Hepatocyte (in vitro differentiated cells): Measurements from ENCODE around the gene CEP89. TPM values are rescaled to one million over a fixed set of nuclear protein-coding genes. Genes with fewer than 3 reads are reported as not detected.

Experiments used
- DNase-seq: peaks from one replicate; pipeline ENCODE4 v3.0.0-alpha.2; 2016; ENCODE audit warnings: low spot score
- H2AFZ ChIP-seq: fragments of 200-600 bp; sonication (generic); 2 replicates; pipeline ENCODE4 v1.6.0; 2016; ENCODE audit warnings: antibody characterized with exemption, mild to moderate bottlenecking
- H3K27ac ChIP-seq: fragments of 200-600 bp; sonication (generic); 2 replicates; pipeline ENCODE4 v1.5.1; 2016; ENCODE audit warnings: mild to moderate bottlenecking
- H3K27me3 ChIP-seq: fragments of 200-600 bp; sonication (generic); 2 replicates; pipeline ENCODE4 v1.6.1; 2016
- H3K36me3 ChIP-seq: fragments of 200-600 bp; sonication (generic); replicated peaks from 2 replicates; pipeline ENCODE4 v1.5.1; 2016; ENCODE audit warnings: low read depth; ENCODE audit not compliant: insufficient read depth
- H3K4me1 ChIP-seq: fragments of 200-600 bp; sonication (generic); 2 replicates; pipeline ENCODE4 v1.5.1; 2016; ENCODE audit warnings: mild to moderate bottlenecking, moderate library complexity; ENCODE audit not compliant: insufficient read depth
- H3K4me2 ChIP-seq: fragments of 200-600 bp; sonication (generic); 2 replicates; pipeline ENCODE4 v1.6.0; 2016
- H3K4me3 ChIP-seq: fragments of 200-600 bp; sonication (generic); 2 replicates; pipeline ENCODE4 v1.5.1; 2016; ENCODE audit warnings: mild to moderate bottlenecking
- H3K79me2 ChIP-seq: fragments of 200-600 bp; sonication (generic); 2 replicates; pipeline ENCODE4 v1.6.0; 2017; ENCODE audit warnings: mild to moderate bottlenecking
- H3K9me2 ChIP-seq: fragments of 200-600 bp; sonication (generic); replicated peaks from 2 replicates; pipeline ENCODE4 v1.6.0; 2017; ENCODE audit warnings: mild to moderate bottlenecking; ENCODE audit not compliant: insufficient read depth
- H3K9me3 ChIP-seq: fragments of 200-600 bp; sonication (generic); 2 replicates; pipeline ENCODE4 v1.5.1; 2016; ENCODE audit warnings: low read depth, mild to moderate bottlenecking
- H4K20me1 ChIP-seq: fragments of 200-600 bp; sonication (generic); 2 replicates; pipeline ENCODE4 v1.6.0; 2016; ENCODE audit warnings: mild to moderate bottlenecking; ENCODE audit not compliant: insufficient read depth, poor library complexity, severe bottlenecking
- CTCF ChIP-seq: fragments of 200-600 bp; sonication (generic); IDR thresholded peaks from 2 replicates; pipeline ENCODE4 v1.5.1; 2016; ENCODE audit warnings: antibody characterized with exemption, mild to moderate bottlenecking; ENCODE audit not compliant: poor library complexity
- EZH2 ChIP-seq: fragments of 200-600 bp; sonication (generic); IDR thresholded peaks from 2 replicates; pipeline ENCODE4 v1.6.1; 2016; ENCODE audit warnings: antibody characterized with exemption, mild to moderate bottlenecking, borderline replicate concordance
- EZH2phosphoT487 ChIP-seq: fragments of 200-600 bp; sonication (generic); IDR thresholded peaks from one replicate; pipeline ENCODE4 v1.6.1; 2018; ENCODE audit warnings: antibody characterized with exemption, mild to moderate bottlenecking, low read depth, moderate library complexity; ENCODE audit not compliant: unreplicated experiment, severe bottlenecking
- WGBS: methylation state at CpG from one replicate; pipeline ENCODE4 v1.1.6; 2016; ENCODE audit warnings: low lambda C conversion rate; ENCODE audit errors: missing lambda C conversion rate; 5-methylcytosine and 5-hydroxymethylcytosine counted together
- polyA plus RNA-seq: library from polyadenylated mRNA; unstranded; fragments of >200 nt; fragmentation: Nextera tagmentation; extraction: Ambion mirVana; gene quantifications from 2 replicates; pipeline ENCODE4 v1.2.1, GENCODE V29; 2016
- total RNA-seq: library from RNA; depleted of rRNA; stranded (reverse); fragments of >200 nt; gene quantifications from 2 replicates; pipeline ENCODE4 v1.2.3, GENCODE V29; 2014

CEP89 gene
- total and polyA plus RNA-seq, 2 experiments from 2014 or later, result 12.1 to 16.4 TPM

- Histone ChIP-seq H3K9me3 (peaks cover 8% of the 10 kb centered on the region), H3K4me1 (no peaks in the 10 kb centered on the region), H3K4me3 (no peak overlapping the region), H3K36me3 (peaks cover 7% of the 10 kb centered on the region), H3K79me2 (no peaks in the 10 kb centered on the region), H2AFZ (no peak overlapping the region), H3K27me3 (no peaks in the 10 kb centered on the region), H4K20me1 (no peaks in the 10 kb centered on the region), H3K27ac (no peak overlapping the region), H3K4me2 (no peak overlapping the region), H3K9me2 (no peaks in the 10 kb centered on the region)
- WGBS, result 91% methylated on average over 3 of the region's 3 CpGs
- no peak for DNase-seq
- TF ChIP-seq EZH2, result no peak
- no peak for TF ChIP-seq EZH2phosphoT487
- no peak for TF ChIP-seq CTCF
Observed at GRCh38 chr19:32895384-32895783, 76.4 kb downstream of the CEP89 start.

- H3K9me3 ChIP-seq, result peaks cover 8% of the 10 kb centered on the region
- TF ChIP-seq EZH2, result no peak
- TF ChIP-seq EZH2phosphoT487, result no peak
- TF ChIP-seq CTCF, result no peak
- H3K27me3 ChIP-seq, result no peaks in the 10 kb centered on the region
- no peaks in the 10 kb centered on the region for H3K4me1 ChIP-seq
- no peaks in the 10 kb centered on the region for H4K20me1 ChIP-seq
- H3K36me3 ChIP-seq, result peaks cover 7% of the 10 kb centered on the region
- no peaks in the 10 kb centered on the region for H3K79me2 ChIP-seq
- 100% methylated on average over 2 of the region's 2 CpGs for WGBS
- no peak overlapping the region for H2AFZ ChIP-seq
- H3K4me2 ChIP-seq, result no peak overlapping the region
- H3K27ac ChIP-seq, result no peak overlapping the region
- no peak for DNase-seq
- no peak overlapping the region for H3K4me3 ChIP-seq
- H3K9me2 ChIP-seq, result no peaks in the 10 kb centered on the region
Observed at GRCh38 chr19:32891609-32892008, 80.1 kb downstream of the CEP89 start.

GRCh38 chr19:32890841-32891240 lies 80.9 kb downstream of the CEP89 start:
- Histone ChIP-seq H3K4me2 (no peak overlapping the region), H3K36me3 (peaks cover 7% of the 10 kb centered on the region), H3K79me2 (no peaks in the 10 kb centered on the region), H3K4me3 (no peak overlapping the region), H3K27ac (no peak overlapping the region), H3K9me3 (peaks cover 8% of the 10 kb centered on the region), H3K9me2 (no peaks in the 10 kb centered on the region), H3K27me3 (no peaks in the 10 kb centered on the region), H4K20me1 (no peaks in the 10 kb centered on the region), H2AFZ (no peak overlapping the region), H3K4me1 (no peaks in the 10 kb centered on the region)
- 99% methylated on average over 10 of the region's 10 CpGs for WGBS
- TF ChIP-seq EZH2phosphoT487 (no peak), EZH2 (no peak), CTCF (no peak)
- no peak for DNase-seq

- Histone ChIP-seq H3K9me2 (no peaks in the 10 kb centered on the region), H3K9me3 (peaks cover 8% of the 10 kb centered on the region), H4K20me1 (no peaks in the 10 kb centered on the region), H3K4me3 (no peak overlapping the region), H2AFZ (no peak overlapping the region), H3K4me1 (no peaks in the 10 kb centered on the region), H3K36me3 (peaks cover 7% of the 10 kb centered on the region), H3K27ac (no peak overlapping the region), H3K27me3 (no peaks in the 10 kb centered on the region), H3K79me2 (no peaks in the 10 kb centered on the region), H3K4me2 (no peak overlapping the region)
- no peak for DNase-seq
- TF ChIP-seq EZH2phosphoT487, result no peak
- no peak for TF ChIP-seq CTCF
- no peak for TF ChIP-seq EZH2
- WGBS, result 93% methylated on average over 13 of the region's 13 CpGs
Observed at GRCh38 chr19:32890326-32890725, 81.4 kb downstream of the CEP89 start.
